HEK293 (cell line): Measurements from ENCODE around the gene C2orf72.

Experiments used
- ELK4 ChIP-seq: IDR thresholded peaks from 2 replicates; pipeline ENCODE4 v1.6.1; 2011; ENCODE audit warnings: mild to moderate bottlenecking, low read depth, low read length, borderline replicate concordance
- KLF1 ChIP-seq: fragments of 450-650 bp; formaldehyde crosslinking; IDR thresholded peaks from 2 replicates; pipeline ENCODE4 v1.5.1; 2016; ENCODE audit warnings: missing biosample characterization, missing genetic modification characterization
- SCRT2 ChIP-seq: fragments of 450-650 bp; formaldehyde crosslinking; IDR thresholded peaks from 2 replicates; pipeline ENCODE4 v1.5.1; 2016; ENCODE audit warnings: missing biosample characterization, missing genetic modification characterization
- TCF7L2 ChIP-seq: IDR thresholded peaks from 2 replicates; pipeline ENCODE4 v1.6.1; 2011; ENCODE audit warnings: low read depth, mild to moderate bottlenecking, inconsistent platforms, low read length, moderate library complexity, borderline replicate concordance
- TRIM28 ChIP-seq: IDR thresholded peaks from 2 replicates; pipeline ENCODE4 v1.6.1; 2011; ENCODE audit warnings: low read length, control low read depth, borderline replicate concordance
- YY1 ChIP-seq: fragments of 450-650 bp; formaldehyde crosslinking; IDR thresholded peaks from 2 replicates; pipeline ENCODE4 v1.5.1; 2018; ENCODE audit warnings: missing biosample characterization, missing genetic modification characterization
- ZNF146 ChIP-seq: fragments of 450-650 bp; formaldehyde crosslinking; IDR thresholded peaks from 2 replicates; pipeline ENCODE4 v1.5.1; 2016; ENCODE audit warnings: missing biosample characterization, missing genetic modification characterization
- ZNF302 ChIP-seq: fragments of 450-650 bp; formaldehyde crosslinking; IDR thresholded peaks from 2 replicates; pipeline ENCODE4 v1.5.1; 2016; ENCODE audit warnings: missing biosample characterization, missing genetic modification characterization, low read depth
- ZNF423 ChIP-seq: fragments of 450-650 bp; formaldehyde crosslinking; IDR thresholded peaks from 2 replicates; pipeline ENCODE4 v1.5.1; 2016; ENCODE audit warnings: missing biosample characterization, missing genetic modification characterization
- ZSCAN30 ChIP-seq: fragments of 450-650 bp; IDR thresholded peaks from 2 replicates; pipeline ENCODE4 v1.5.1; 2018; ENCODE audit warnings: missing biosample characterization, mild to moderate bottlenecking, missing genetic modification characterization, moderate library complexity
- TF ChIP-seq, protein P1 (sequence below): fragments of 450-650 bp; formaldehyde crosslinking; IDR thresholded peaks from 2 replicates; pipeline ENCODE4 v1.5.1; 2016; ENCODE audit warnings: missing biosample characterization, missing genetic modification characterization
- TF ChIP-seq, protein P2 (sequence below): fragments of 450-650 bp; formaldehyde crosslinking; IDR thresholded peaks from 2 replicates; pipeline ENCODE4 v1.5.1; 2016; ENCODE audit warnings: missing biosample characterization, missing genetic modification characterization
- TF ChIP-seq, protein P3 (sequence below): fragments of 450-650 bp; formaldehyde crosslinking; IDR thresholded peaks from 2 replicates; pipeline ENCODE4 v1.5.1; 2016; ENCODE audit warnings: missing biosample characterization, missing genetic modification characterization, low read depth
- TF ChIP-seq, protein P4 (sequence below): fragments of 450-650 bp; formaldehyde crosslinking; optimal IDR thresholded peaks from 2 replicates; pipeline ENCODE3; 2016; ENCODE audit warnings: missing biosample characterization, mild to moderate bottlenecking, missing genetic modification characterization

DNA sequence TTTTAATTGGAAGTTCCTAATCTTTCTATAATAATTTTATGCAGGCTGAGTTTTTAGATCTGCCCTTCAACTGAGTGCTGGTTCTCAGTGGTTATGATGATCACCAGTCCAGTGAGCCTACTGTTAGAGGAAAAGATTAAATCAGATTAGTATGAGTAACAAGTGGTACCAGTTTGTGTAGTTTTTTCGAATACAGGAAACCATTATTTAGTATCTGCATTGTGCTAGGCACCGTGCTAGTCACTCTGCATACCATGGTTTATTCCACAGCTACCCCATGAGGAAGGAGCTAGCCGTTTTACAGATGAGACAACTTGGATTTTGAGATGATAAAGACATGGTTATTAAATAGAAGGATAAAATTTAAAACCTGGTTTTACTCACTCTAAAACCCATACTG, 25.5 kb downstream of the C2orf72 start:
- TF ChIP-seq, protein P1, sequence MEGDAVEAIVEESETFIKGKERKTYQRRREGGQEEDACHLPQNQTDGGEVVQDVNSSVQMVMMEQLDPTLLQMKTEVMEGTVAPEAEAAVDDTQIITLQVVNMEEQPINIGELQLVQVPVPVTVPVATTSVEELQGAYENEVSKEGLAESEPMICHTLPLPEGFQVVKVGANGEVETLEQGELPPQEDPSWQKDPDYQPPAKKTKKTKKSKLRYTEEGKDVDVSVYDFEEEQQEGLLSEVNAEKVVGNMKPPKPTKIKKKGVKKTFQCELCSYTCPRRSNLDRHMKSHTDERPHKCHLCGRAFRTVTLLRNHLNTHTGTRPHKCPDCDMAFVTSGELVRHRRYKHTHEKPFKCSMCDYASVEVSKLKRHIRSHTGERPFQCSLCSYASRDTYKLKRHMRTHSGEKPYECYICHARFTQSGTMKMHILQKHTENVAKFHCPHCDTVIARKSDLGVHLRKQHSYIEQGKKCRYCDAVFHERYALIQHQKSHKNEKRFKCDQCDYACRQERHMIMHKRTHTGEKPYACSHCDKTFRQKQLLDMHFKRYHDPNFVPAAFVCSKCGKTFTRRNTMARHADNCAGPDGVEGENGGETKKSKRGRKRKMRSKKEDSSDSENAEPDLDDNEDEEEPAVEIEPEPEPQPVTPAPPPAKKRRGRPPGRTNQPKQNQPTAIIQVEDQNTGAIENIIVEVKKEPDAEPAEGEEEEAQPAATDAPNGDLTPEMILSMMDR (tag by site-specific recombination), result no peak
- TF ChIP-seq ELK4, result no peak
- TF ChIP-seq SCRT2 (tag by site-specific recombination), result no peak
- TF ChIP-seq, protein P2, sequence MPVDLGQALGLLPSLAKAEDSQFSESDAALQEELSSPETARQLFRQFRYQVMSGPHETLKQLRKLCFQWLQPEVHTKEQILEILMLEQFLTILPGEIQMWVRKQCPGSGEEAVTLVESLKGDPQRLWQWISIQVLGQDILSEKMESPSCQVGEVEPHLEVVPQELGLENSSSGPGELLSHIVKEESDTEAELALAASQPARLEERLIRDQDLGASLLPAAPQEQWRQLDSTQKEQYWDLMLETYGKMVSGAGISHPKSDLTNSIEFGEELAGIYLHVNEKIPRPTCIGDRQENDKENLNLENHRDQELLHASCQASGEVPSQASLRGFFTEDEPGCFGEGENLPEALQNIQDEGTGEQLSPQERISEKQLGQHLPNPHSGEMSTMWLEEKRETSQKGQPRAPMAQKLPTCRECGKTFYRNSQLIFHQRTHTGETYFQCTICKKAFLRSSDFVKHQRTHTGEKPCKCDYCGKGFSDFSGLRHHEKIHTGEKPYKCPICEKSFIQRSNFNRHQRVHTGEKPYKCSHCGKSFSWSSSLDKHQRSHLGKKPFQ (tag by site-specific recombination), result no peak
- TF ChIP-seq YY1 (tag by site-specific recombination), result no peak
- TF ChIP-seq ZNF302 (tag by site-specific recombination), result no peak
- no peak for TF ChIP-seq KLF1 (tag by site-specific recombination)
- no peak for TF ChIP-seq TRIM28
- no peak for TF ChIP-seq ZNF146 (tag by site-specific recombination)
- TF ChIP-seq TCF7L2, result no peak
- TF ChIP-seq, protein P3, sequence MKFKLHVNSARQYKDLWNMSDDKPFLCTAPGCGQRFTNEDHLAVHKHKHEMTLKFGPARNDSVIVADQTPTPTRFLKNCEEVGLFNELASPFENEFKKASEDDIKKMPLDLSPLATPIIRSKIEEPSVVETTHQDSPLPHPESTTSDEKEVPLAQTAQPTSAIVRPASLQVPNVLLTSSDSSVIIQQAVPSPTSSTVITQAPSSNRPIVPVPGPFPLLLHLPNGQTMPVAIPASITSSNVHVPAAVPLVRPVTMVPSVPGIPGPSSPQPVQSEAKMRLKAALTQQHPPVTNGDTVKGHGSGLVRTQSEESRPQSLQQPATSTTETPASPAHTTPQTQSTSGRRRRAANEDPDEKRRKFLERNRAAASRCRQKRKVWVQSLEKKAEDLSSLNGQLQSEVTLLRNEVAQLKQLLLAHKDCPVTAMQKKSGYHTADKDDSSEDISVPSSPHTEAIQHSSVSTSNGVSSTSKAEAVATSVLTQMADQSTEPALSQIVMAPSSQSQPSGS (tag by site-specific recombination), result no peak
- no peak for TF ChIP-seq ZNF423 (tag by site-specific recombination)
- TF ChIP-seq, protein P4, sequence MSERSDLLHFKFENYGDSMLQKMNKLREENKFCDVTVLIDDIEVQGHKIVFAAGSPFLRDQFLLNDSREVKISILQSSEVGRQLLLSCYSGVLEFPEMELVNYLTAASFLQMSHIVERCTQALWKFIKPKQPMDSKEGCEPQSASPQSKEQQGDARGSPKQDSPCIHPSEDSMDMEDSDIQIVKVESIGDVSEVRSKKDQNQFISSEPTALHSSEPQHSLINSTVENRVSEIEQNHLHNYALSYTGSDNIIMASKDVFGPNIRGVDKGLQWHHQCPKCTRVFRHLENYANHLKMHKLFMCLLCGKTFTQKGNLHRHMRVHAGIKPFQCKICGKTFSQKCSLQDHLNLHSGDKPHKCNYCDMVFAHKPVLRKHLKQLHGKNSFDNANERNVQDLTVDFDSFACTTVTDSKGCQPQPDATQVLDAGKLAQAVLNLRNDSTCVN (tag by site-specific recombination), result no peak
- no peak for TF ChIP-seq ZSCAN30 (tag by site-specific recombination)
